HT-29 (cell line): ENCODE results near the gene TSPAN9. TPM values are rescaled to one million over a fixed set of nuclear protein-coding genes. Genes with fewer than 3 reads are reported as not detected.

Experiments
- DNase-seq: peaks from one replicate; pipeline ENCODE4 v3.0.0-alpha.2; 2015; ENCODE audit warnings: low spot score
- total RNA-seq: library from RNA; depleted of rRNA; stranded (reverse); fragments of >200 nt; shearing (Covaris generic); gene quantifications from 2 replicates; pipeline ENCODE4 v1.2.3, GENCODE V29; 2014

Gene TSPAN9
- total RNA-seq, 1 experiment from 2014 or later: 11.3 TPM

DNA sequence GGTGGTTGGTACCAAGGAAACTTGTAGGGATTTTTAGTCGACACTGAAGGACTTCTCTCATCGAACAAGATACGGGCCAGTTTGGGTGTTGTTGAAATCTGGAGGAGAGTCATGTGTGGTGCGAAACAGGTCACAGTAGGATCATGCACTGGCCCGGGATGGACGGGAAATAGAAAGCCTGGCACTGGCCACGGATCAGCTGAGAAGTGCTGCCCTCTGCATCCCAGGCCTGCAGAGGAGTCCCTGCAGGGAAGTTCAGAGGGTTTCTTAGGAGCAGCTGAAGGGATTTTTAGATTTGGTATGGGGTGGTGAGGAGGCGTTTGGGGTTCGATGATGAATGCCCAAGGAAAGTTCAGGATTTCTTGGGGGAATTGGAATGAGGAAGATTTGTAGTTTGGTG is 63.1 kb downstream of the TSPAN9 start:
- DNase-seq: no peak

GRCh38 chr12:3141339-3142321 is 64.5 kb downstream of the TSPAN9 start:
- peak; percentile 16 for DNase-seq

DNA sequence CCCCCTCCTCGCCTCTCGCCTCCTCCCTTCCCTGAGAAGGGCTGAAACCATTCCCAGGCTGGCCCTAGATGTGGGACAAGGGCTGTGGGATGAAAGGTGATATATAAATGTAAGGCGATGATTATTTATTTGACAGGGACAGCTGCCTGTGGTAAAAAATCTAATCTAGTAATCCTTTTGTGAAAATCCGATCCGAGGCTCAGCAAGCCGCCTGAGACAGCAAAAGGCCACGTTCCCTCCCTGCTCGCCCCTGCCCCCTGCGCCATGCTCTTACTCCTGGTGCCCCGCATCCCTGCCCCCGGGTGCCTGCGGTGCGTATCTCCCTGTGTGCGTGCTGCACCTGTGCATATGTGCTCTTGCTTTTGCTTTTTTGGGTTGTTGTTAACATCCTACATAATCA is 65.2 kb downstream of the TSPAN9 start:
- DNase-seq: no peak

DNA sequence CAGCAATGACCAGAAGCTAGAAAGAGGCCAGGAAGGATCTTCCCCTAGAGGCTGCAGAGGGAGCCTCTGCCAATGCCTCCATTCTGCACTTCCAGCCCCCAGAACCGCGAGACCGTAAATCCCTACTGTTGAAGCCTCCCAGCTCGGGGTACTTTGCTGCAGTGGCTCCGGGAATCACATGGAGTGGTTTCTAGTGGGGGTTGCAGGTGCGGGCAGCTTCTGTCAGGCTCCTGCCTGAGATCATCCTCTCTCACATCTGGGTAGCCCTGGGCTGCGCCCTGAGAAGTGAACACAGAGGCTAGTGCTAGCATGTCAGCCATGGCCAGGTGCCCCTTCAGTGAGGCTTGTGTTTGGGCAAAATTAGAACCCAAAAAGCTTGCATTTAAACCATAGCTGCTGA is 67.3 kb downstream of the TSPAN9 start:
- DNase-seq: no peak

DNA sequence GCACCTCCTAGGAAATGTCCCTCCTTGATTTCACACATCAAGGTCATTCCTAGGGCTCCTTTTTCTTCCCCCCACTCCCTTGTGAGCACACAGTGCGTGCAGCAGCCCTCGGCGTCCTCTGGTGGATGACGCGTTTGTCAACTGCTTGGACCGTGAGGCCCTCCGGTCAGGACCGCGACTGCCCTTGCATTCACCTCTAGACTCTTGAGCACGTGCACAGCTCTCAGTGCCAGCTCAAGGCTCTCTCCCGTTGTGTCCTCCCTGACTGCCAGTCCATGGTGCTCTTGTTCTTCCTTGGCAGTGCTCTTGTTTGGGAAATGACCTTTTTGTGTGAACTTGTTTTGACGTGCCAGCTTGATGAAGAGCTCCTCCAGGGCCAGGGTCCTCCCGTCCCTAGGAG is 67.9 kb downstream of the TSPAN9 start:
- no peak for DNase-seq

DNA sequence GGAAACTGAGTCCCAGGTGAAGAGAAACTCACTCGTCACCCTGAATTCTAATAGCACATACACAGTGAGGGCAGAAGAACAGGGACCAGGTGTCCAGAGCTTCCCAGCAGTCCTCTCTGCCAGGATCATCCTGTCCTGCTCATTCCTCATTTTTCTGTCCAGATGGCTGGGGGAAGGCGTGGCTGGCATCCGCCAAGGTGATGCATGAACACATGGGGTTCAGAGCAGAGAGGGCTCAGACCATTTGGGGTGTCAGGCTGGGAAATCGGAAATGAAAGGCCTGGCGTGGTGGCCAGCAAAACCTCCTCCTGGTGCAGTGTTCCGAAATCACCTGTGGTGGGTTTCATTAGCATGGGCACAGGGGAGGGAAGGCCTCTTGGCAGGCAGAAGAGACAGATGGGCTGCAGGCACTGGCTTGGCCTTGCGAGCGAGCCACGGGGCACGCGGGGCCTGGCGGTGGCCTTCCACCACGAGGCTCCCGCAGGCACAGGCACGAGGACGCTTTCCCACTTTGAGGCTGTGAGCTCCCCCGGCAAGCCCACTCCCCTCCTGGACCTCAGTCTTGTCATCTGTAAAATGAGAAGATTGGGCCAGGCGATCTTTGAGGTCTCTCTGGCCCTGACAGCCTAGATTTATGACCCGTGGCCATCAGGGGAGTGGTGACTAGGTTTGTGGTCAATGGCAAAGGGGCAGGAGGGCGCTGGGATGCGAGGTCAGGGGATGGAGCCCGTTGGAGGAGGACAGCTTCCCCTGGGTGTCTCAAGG is 68.5 kb downstream of the TSPAN9 start:
- DNase-seq: no peak

- no peak for DNase-seq
These were observed 70.1 kb downstream of the TSPAN9 start for GRCh38 chr12:3147260-3147659.

GRCh38 chr12:3148366-3149000 is 71.3 kb downstream of the TSPAN9 start:
- DNase-seq: no peak

DNA sequence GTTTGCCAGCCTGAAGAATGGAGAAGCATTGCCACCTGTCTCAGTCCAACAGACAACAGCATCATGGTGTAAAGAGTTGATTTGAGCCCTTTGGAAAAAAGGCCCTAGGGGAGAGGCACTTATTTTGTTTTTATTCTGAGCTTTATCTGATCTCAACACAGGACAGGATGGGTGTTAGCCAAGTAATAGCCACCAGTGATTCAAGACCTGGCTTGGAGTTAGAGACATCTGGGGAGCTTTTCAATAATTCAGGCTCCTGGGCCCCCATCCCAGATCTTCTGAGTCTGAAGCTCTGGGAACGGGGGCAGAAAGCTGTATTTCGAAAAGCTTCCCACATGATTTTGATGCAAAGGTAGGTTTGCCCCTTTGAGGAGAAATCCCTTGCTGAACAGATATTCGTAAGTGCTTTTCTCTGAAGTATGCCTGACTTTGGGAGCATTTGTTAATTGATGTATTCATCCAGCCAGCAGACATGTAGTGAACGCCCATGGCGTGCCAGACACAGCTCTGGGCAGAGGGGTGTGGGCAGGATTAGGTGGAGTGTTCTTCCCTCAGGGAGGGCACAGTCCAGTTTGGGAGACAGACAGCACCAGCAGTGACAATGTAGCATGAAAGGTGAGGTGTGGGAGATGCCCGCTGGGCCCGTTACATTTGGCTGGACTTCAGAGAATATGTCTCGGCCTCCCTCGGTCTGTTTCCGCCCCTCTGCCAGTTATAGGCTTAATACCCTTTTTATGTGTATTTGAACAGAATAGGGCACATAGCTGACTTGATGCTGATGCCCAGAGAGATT is 72.5 kb downstream of the TSPAN9 start:
- no peak for DNase-seq

DNA sequence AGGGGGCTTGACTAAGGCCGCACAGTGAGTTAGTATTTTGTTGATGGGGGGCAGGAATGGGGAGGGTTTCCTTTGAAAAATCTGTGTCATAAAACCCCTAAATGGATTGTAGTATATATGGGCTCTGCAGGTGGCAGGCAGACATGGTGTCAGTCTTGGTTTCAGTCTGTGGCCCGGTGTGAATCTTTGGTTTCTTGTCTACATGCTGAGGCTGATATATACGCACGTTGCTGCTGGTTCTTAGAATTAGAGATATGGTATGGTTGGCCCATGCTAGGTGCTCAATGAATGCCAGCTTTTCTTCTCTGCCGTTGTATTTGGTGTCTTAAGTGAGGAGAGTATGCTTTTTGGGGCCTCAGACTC is 73.1 kb downstream of the TSPAN9 start:
- no peak for DNase-seq

- no peak for DNase-seq
These were observed 74.0 kb downstream of the TSPAN9 start for GRCh38 chr12:3150931-3151835.

DNA sequence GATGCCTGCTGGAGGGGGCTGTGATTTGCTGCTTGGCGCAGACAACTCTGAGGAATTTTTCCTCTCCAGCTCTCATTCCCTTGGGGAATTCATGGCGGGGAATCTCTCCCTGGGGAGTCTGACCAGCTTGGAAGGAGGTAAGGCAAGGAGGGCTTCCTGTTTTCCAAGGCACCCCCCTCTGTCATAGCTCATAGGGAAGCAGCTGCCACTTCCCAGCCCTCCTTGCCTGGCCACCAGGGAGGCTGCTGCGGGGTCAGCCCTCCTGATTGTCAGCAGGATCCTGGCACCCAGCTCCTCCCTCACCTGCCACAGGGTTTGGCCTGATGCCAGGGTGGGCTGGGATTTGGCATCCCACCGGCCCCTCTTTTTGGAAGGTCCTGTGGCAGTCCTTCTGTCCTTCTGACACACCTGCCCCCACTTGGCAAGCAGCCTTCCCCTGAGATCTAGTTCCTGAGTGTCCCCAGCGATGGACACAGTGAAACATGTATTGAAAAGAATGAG is 74.9 kb downstream of the TSPAN9 start:
- no peak for DNase-seq

- no peak for DNase-seq
These were observed 75.7 kb downstream of the TSPAN9 start for GRCh38 chr12:3152892-3153291.

DNA sequence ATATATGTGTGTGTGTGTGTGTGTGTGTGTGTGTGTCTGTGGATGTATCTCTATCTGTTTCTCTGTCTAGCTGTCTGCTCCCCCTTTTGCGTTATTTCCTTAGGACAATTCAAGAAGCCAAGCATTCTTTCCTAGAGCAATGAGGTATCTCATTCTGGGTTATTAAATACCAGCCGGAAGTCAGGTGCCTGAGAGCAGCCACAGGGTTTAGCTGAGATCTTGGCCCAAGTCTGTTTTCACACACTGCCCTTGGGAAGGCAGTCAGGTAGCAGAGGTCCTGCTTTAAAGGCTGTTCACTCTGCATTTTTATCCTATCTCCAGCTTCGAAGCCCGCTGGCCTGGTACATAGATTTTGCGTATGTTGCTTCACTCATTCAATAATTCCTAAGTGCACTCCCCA is 76.8 kb downstream of the TSPAN9 start:
- no peak for DNase-seq

- no peak for DNase-seq
These were observed 78.7 kb downstream of the TSPAN9 start for GRCh38 chr12:3155702-3156370.

DNA sequence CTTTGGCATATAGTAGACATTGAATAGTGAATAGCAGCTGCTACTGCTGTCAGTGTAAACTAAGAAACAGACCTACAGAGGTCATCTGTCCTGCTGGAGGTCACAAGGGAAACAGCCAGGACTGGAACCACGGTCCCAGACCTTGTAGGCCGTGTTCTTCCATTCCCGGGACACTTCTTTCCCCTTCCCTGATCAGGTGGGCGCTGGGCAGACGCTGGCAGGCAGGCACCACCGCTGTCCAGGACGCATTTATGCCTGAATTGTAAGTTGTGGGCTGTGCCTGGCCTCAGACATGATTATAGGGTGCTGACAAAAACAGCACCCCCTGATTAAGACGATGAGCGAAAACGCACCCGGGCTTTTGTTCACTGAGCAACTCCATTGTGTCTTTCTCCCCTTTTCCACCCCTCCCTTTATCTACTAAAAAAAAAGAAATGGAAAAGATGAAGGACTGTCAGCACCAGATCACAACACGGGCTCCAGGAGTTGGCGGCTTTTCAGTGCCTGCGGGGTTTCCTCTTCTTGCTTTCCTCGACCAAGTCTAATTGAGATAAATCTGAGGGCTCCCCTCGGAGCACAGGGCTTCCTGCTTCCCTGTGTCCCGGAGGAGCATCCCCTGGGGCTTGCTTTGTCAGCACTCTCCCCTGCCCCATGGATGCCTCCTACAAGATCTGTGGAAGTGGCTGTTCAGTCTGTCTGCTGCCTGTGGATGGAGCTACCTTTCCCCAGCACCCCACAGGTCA is 80.6 kb downstream of the TSPAN9 start:
- DNase-seq: no peak

- no peak for DNase-seq
These were observed 81.8 kb downstream of the TSPAN9 start for GRCh38 chr12:3158851-3159465.

DNA sequence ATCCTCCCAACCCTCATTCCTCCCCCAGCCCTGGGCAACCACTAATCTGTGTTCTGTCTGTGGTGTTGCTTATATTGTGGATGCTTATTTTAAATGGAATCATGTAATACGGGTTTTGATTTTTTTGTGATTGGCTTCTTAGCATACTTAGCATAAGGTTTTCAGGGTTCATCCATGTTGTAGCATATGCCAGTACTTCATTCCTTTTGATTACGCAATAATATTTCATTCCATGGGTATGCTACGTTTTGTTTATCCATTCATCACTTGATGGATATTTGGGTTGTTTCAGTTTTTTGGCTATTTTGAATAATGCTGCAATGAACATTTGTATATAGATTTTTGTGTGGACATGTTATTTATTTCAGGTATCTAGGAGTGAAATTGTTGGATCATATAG is 82.9 kb downstream of the TSPAN9 start:
- no peak for DNase-seq
